Endothelial cell of umbilical vein (primary cell): ENCODE results near the gene SLC35F3.

Experiments
- EZH2 ChIP-seq: IDR thresholded peaks from 2 replicates; pipeline ENCODE4 v1.6.1; 2012; ENCODE audit warnings: borderline replicate concordance, low read depth, mild to moderate bottlenecking, moderate library complexity, low read length, inconsistent platforms; ENCODE audit not compliant: severe bottlenecking
- FOS ChIP-seq: IDR thresholded peaks from 2 replicates; pipeline ENCODE4 v1.6.1; 2011; ENCODE audit warnings: mild to moderate bottlenecking, low read length, moderate library complexity, borderline replicate concordance; ENCODE audit not compliant: insufficient read depth
- GATA2 ChIP-seq: IDR thresholded peaks from 2 replicates; pipeline ENCODE4 v1.7.0; 2011; ENCODE audit warnings: low read depth, mild to moderate bottlenecking, moderate library complexity, mixed read lengths, low read length; ENCODE audit not compliant: insufficient read length, insufficient read depth
- JUN ChIP-seq: IDR thresholded peaks from 2 replicates; pipeline ENCODE4 v1.6.1; 2011; ENCODE audit warnings: borderline replicate concordance, low read depth; ENCODE audit not compliant: insufficient read length, insufficient read depth
- MYC ChIP-seq: IDR thresholded peaks from one replicate; pipeline ENCODE4 v1.6.1; 2011; ENCODE audit warnings: mild to moderate bottlenecking, low read depth, low read length
- POLR2A ChIP-seq: IDR thresholded peaks from 2 replicates; pipeline ENCODE4 v1.6.1; 2012; ENCODE audit warnings: low read depth, mild to moderate bottlenecking, control low read depth, low read length
- POLR2AphosphoS5 ChIP-seq: IDR thresholded peaks from 2 replicates; pipeline ENCODE4 v1.6.1; 2012; ENCODE audit warnings: low read depth, mild to moderate bottlenecking, control low read depth, low read length, moderate library complexity; ENCODE audit not compliant: insufficient read depth
- TF ChIP-seq, protein P1 (sequence below): IDR thresholded peaks from 2 replicates; pipeline ENCODE4 v1.6.1; 2011; ENCODE audit not compliant: insufficient read depth, insufficient read length
- TF ChIP-seq, protein P2 (sequence below), 2 donors: IDR thresholded peaks; 1 replicate in 1 of 2; 2 replicates in 1 of 2; pipeline ENCODE4 v1.5.1; 2011; ENCODE audit warnings: low read length in 2 of 2, mild to moderate bottlenecking in 2 of 2, moderate library complexity in 2 of 2, control low read depth in 1 of 2, inconsistent platforms in 1 of 2, low read depth in 1 of 2; ENCODE audit not compliant: insufficient read depth in 1 of 2; ENCODE audit errors: extremely low read depth in 1 of 2

GRCh38 chr1:234014208-234014607, 109.7 kb downstream of the SLC35F3 start:
- TF ChIP-seq, protein P1, sequence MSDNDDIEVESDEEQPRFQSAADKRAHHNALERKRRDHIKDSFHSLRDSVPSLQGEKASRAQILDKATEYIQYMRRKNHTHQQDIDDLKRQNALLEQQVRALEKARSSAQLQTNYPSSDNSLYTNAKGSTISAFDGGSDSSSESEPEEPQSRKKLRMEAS, result no peak
- TF ChIP-seq, protein P2, sequence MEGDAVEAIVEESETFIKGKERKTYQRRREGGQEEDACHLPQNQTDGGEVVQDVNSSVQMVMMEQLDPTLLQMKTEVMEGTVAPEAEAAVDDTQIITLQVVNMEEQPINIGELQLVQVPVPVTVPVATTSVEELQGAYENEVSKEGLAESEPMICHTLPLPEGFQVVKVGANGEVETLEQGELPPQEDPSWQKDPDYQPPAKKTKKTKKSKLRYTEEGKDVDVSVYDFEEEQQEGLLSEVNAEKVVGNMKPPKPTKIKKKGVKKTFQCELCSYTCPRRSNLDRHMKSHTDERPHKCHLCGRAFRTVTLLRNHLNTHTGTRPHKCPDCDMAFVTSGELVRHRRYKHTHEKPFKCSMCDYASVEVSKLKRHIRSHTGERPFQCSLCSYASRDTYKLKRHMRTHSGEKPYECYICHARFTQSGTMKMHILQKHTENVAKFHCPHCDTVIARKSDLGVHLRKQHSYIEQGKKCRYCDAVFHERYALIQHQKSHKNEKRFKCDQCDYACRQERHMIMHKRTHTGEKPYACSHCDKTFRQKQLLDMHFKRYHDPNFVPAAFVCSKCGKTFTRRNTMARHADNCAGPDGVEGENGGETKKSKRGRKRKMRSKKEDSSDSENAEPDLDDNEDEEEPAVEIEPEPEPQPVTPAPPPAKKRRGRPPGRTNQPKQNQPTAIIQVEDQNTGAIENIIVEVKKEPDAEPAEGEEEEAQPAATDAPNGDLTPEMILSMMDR (IDR thresholded peaks at IDR 0.05; ENCODE audit: extremely low read depth in 1 of 2, insufficient read depth in 1 of 2, low read depth in 1 of 2, low read length in 2 of 2), result no peak
- no peak for TF ChIP-seq POLR2AphosphoS5
- no peak for TF ChIP-seq GATA2
- no peak for TF ChIP-seq POLR2A
- no peak for TF ChIP-seq JUN
- no peak for TF ChIP-seq MYC
- no peak for TF ChIP-seq FOS
- TF ChIP-seq EZH2, result no peak
